Inflammatory macrophage (primary cell): ENCODE results near the gene NEU4.
"Not testable (repeated sequence)": the region's sequence is repeated elsewhere in the genome, so short reads cannot be mapped to it uniquely, and the experiment has no call there.

Experiments
- DNase-seq, 2 donors: peaks; one replicate each; pipeline ENCODE4 v3.0.0-alpha.2; 2020 to 2022

Gene NEU4

DNA sequence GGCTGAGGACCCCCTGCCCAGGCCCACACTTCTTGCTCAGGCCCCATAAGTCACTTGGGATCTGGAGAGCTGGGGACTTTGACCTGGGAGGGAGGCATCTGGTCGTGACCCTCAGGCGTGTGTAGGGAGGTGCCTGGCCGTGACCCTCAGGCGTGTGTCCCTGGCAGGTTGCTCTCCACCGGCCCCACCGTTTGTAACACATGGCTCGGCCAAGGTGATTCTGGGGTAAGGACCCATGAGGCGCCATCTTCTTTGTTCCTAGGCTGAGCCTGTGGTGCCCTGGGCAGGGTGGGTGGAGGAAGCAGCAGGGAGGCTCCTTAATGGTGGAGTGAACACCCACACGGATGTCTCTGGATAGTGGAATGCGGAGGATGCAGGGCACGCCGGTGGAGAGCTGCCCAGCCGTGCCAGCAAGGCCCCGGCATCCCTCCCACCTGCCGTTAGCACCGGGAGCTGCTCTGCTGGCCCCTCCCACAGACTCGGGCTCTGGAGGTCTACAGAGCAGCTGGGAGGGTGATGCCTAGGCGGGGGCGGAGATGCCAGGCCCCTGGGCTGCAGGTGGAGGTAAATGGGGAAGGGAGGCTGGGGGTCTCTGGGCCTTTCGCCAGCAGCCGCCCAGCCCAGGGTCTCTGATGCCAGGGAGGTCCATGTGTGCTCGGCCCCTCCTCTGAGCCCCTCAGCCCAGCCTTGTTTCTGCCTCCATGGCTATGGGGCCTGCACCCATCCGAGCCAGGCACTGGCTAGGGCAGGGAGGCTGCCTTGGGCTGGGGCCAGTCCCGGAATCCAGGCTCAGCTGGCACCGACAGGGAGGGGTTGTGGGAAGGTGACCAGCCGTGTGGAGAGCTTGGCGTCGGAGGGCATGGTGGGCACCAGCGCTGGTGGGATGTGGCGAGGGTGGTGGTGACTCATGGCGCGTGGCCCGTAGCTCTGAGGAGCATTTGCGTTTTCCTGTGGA is 33.5 kb upstream of the NEU4 start:
- DNase-seq = no peak

GRCh38 chr2:241776336-241777169 is 32.4 kb upstream of the NEU4 start, which contains the start of gene GAL3ST2:
Gene GAL3ST2 (plus strand): TSS chr2:241776822. CDS start chr2:241776956, 134 bp downstream.
- no peak for DNase-seq

DNA sequence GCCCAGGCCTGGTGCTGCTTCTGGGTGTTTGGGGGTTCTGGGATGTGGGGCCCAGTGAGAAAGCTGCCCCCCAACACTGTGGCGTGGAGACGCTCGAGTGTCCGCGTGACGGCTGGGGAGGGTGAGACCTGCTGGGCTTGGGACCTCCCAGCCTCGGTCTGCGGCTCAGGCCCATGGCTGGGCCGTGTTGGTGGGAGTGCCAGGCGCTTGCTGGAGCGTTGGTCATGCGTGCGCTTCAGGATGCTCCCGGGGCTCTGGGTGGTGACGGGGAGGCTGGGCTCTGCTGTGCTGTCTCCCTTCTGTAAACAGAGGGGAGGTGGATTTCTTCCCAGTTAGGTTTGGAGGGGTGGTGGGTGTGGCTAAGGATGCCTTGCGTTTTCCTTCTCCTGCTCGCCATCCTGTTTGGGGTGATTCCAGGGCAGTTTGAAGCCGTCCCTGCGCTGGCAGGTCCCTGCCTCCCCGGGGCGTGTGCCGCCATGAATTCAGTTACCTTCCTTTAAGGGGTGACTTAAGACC is 31.8 kb upstream of the NEU4 start:
- DNase-seq = no peak

- DNase-seq = peak in 1 of 2 donors; percentile 7
Observed at GRCh38 chr2:241777686-241778627, 31.0 kb upstream of the NEU4 start.

GRCh38 chr2:241780939-241781569 is 27.9 kb upstream of the NEU4 start:
- no peak for DNase-seq

- DNase-seq = not testable (repeated sequence)
Observed at GRCh38 chr2:241782053-241782452, 26.9 kb upstream of the NEU4 start.

GRCh38 chr2:241788135-241788534 is 20.9 kb upstream of the NEU4 start:
- no peak for DNase-seq

- no peak for DNase-seq
Observed at GRCh38 chr2:241788572-241788971, 20.4 kb upstream of the NEU4 start.

DNA sequence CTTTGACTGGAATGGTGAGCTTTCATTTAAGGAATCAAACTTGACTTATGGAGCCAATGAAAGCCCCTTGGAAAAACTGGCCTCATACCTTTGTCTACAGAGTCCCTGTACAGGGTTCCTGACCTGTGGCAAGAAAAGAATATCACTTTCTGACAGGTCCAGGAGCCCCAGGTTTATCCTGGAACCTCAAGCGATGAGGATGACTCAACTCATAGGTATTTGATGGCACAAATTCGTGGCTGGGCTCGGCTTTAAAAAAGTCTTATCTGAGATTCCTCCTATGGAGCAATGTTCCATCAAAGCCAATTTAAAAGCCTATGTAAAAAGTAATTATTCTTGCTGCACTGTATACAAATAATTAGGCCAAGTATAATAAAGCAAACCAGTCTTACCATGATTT is 17.6 kb upstream of the NEU4 start:
- not testable (repeated sequence) for DNase-seq

DNA sequence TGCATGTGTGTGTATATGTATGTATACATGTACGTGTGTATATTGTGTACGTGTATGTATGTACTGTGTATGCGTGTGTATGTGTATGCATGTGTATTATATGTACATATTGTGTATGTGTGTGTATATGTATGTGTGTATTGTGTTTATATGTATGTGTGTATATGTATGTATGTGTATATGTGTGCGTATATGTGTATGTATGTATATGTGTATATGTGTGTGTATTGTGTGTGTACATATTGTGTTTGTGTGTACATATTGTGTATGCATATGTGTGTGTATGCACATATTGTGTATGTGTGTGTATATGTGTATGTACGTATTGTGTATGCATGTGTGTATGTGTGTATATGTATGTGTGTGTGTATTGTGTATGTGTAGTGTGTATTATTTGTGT is 15.6 kb upstream of the NEU4 start:
- DNase-seq = no peak

DNA sequence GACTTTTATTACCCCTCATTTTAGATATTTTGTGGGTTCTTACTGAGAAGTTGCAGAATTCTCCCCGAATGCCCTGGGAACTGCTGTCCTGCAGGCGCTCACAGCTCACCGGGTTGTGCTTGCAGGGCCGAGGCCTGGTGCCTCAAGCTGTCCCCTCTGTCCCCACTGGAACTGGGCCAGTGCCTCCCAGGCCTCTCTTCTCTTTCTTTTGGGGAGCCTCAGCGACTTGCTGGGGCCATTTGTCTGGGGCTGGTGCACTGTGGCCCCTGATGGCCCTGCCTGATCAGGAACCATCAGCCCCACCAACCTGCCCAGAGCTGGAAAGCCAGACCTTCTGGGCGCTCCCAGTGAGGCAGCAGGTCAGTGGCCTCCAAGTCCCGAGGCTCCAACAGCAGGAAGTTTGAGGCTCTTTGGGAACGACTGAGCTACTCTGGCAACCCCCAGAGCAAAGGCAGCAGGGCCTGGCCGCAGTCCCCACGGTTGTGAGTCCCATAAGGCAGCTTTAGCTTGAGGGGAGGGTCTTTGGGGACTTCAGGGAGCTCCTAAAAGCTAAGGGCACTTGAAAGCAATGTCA is 14.7 kb upstream of the NEU4 start:
- DNase-seq = no peak

GRCh38 chr2:241795021-241795999 is 13.7 kb upstream of the NEU4 start:
- no peak for DNase-seq

GRCh38 chr2:241796209-241796608 is 12.8 kb upstream of the NEU4 start:
- DNase-seq = no peak

DNA sequence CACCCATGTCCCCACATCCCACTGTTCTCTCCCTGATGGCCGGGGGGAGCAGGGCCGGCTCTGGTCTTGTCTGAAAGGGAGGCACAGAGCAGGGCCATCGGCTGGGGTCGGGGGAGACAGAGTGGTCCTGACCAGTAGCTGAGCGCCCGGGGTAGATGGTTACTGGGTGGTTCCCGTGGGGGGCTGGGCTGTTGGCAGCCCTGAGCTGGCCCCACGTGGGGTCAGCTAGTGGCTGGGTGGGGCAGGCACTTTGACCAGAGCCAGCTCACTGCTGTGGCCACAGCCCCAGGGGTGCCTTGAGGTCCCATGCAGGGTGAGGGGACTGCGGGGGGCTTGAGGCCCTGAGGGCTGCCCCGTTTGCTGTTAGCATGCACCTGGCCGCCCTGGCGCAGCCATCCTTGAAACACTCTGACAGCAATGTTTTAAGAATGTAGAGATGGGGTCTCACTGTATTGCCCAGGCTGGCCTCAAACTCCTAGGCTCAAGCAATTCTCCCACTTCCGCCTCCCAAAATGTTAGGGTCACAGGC is 12.3 kb upstream of the NEU4 start:
- no peak for DNase-seq

DNA sequence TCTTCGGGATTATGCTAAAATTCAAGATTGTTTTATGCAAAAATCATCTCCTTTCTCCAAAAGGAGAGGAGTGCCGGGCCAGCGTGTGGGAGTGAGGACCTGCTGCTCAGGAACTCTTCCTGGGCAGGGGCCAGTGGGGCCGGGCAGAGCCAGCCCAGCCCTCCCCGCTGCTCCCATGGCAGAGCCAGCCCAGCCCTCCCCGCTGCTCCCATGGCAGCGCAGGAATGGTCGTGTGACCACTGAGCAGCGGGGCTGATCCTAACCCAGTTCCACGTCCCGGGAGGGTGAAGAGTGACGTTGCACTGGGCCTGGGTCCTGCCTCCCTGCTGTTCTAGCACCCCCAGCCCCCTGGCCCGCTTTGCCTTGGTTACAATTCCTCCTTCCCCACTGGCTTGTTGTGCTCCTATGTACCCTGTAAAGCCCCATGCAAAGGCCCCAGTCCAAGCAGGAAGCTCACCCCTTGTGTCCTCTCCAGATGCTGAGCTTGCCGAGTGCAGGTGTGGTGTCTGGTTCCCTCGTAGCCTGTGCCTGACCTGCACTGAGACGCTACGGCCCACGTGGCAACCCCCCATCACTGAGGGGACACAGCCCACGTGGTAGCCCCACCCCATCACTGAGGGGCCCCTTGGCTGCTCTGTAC is 11.4 kb upstream of the NEU4 start:
- no peak for DNase-seq

DNA sequence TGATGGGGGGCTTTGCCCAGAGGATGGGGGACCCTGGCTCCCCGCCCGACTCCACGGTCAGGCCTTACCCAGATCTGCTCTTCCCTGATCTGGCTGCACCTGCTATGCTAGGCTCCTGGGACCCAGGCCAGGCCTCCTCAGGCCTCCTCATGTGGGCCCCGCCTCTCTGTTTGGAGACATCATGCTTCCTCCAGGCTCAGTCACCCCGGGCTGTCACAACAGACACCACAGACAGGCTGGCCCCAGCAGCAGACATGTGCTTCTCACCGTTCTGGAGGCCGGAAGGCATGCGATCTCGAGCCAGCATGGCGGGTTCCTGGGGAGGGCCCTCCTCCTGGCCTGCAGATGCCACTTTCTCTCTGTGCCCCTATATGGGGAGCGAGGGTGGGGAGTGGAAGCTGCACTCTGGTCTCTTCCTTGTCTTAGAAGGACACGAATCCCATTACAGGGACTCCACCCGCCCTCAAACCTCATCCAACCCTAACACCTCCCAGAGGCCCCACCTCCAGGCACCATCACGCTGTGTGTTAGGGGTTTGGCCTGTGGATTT is 10.8 kb upstream of the NEU4 start:
- no peak for DNase-seq

GRCh38 chr2:241798631-241799521 is 10.1 kb upstream of the NEU4 start:
- no peak for DNase-seq
